C4-2B (cell line): ENCODE measurements around the gene GPR146.

ENCODE experiments used
- CTCF ChIP-seq: fragments of 450-650 bp; conservative IDR thresholded peaks from 2 replicates; pipeline ENCODE4 v1.5.1; 2017; ENCODE audit warnings: mild to moderate bottlenecking
- ZFX ChIP-seq: fragments of 450-650 bp; IDR thresholded peaks from 2 replicates; pipeline ENCODE4 v1.6.1; 2017

- no peak for TF ChIP-seq CTCF
- TF ChIP-seq ZFX = no peak
These were observed 26.2 kb downstream of the GPR146 start for GRCh38 chr7:1070544-1071011.
